Measurements from ENCODE around the gene NME7.
"Not testable (repeated sequence)": the region's sequence is repeated elsewhere in the genome, so short reads cannot be mapped to it uniquely, and the experiment has no call there.

NME7 gene

DNA sequence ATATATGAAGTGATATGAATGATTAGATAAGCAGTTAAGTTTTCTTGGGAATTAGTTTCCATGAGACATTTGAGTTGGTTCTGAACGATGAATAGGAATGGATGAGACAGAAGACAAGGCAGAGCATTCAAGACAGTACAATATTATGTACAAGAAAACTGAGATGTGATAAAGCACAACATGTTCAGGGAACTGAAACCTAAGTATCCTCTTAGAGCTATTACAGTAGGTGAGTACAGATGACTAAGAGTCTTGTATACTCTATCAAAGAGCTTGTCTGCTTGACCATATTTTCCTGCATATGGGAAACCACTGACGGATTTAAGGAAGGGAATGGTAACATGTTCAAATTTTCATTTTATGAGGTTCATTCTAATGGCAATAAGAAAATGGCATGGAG, 61.6 kb downstream of the NME7 start:
- DNase-seq (ENCODE audit: low spot score): no peak

DNA sequence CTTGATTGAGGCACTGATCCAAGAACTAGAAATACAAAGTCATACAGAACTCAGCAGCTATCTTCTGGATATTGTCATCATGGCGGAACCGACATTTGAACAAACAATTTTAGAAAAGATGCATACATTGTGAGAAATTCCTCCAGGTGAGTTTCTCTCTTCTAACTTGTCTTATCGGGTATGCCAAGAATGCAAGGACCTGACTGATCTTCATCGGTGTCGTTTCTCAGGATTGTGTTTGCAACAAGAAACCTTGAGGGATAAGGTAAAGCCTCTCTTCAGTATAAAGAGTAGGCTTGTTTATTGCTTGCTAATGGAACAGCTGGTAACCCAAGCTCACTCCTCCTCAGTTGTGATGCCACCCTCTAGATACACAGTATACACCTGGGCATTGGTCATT, 62.2 kb downstream of the NME7 start:
- no peak for DNase-seq (ENCODE audit: low spot score)

DNA sequence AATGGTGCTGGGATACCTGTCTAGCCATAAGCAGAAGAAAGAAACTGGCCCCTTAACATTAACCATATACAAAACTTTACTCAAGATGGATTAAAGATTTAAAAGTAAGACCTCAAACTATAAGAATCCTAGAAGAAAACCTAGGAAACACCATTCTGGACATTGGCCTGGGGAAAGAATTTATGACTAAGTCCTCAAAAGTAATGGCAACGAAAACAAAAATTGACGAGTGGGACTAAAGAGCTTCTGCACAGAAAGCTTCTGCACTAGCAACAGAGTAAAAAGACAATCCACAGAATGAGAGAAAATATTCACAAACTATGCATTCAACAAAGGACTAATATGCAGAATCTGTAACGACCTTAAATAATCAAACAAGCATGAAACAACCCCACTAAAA, 66.7 kb downstream of the NME7 start:
- no peak for DNase-seq (ENCODE audit: low spot score)

DNA sequence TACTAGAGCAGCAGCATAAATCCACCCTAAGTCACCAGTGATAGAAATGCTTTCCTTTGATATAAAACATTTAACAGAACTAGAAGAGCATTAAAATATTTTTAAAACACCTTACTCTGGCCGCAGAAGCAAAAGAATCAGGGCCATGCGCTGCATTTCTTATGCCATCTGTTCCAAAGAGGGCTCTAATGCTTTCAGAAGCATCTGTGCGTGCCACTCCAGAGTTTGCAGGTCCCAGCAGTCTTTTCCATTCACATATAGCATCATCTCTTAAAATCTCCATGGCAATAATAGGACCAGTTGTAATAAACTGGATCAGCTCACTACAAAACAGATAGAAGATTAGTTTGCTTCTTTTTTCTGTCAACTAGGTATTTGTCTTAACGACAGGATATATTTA, 69.2 kb downstream of the NME7 start:
- DNase-seq (ENCODE audit: low spot score): no peak

DNA sequence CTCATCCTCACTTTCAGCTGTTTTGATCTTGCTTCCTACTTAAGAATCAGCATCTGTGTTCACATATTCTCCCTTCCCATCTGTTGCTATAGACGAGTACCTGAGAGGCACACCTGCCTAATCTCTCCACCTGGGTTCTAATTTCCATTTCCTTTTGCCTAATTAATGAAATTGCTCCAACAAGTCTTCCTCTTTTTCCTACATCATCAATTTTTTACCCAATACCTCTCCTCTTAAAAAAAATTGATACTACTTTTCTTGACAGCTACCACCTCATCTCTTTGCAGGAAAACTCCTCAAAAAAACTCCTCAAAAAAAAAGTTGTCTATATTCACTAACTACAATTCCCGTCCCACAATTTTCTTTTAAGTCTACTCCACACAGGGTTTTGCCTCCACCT, 71.8 kb downstream of the NME7 start:
- DNase-seq (ENCODE audit: low spot score): no peak

DNA sequence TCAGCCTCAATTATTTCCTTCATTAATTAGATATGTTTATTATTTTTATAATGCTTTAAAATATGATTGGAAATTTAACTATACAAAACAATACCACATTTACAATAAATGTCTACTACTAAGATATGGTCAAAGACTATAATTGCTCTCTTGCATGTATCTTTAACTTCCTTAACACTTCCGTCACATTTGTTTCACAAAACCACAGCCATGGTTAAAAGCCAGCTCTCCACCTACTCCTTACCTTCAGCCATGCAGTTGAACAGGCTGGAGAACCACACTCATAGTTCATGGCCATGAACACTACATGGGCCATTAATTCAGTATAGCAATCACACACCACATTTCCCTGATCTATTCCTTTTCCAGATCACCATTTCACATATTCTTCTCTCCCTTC, 72.2 kb downstream of the NME7 start:
- no peak for DNase-seq (ENCODE audit: low spot score)

DNA sequence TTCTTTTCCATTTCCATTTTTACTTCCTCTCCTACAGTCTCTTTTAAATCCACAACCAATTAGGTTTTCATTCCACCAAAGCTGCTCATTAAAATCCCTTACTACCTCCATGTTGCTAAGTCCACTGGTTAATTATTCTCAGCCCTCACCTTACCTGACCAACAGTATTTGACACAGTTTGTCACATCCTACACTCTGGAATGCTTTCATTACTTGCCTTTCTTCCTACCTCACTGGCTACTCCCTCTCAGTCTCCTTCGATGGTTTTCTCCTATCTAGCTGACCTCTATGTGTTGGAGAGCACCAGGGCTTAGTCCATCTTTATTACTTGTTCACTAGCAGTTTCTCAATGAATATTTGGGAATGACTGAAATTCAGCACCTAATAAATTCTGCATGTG, 78.6 kb downstream of the NME7 start:
- no peak for DNase-seq (ENCODE audit: low spot score)

DNA sequence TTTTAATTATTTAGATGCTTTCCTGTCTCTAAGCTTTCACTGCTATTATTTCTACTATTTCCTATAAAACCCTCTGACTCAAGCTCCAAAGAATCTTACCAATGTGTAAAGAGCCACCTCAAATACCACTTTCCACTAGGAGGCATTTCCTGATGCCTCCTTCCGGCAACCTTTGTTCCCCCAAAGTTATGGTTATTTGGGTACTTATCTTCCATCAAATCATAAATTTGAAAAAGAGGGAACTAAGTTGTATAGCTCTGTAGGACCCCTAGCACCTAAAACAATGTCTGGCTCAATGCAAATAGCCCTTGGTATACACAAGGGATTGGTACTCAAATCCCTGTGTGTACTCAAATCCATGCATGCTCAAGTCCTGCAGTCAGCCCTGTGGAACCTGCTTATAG, 79.6 kb downstream of the NME7 start:
- no peak for DNase-seq (ENCODE audit: low spot score)

DNA sequence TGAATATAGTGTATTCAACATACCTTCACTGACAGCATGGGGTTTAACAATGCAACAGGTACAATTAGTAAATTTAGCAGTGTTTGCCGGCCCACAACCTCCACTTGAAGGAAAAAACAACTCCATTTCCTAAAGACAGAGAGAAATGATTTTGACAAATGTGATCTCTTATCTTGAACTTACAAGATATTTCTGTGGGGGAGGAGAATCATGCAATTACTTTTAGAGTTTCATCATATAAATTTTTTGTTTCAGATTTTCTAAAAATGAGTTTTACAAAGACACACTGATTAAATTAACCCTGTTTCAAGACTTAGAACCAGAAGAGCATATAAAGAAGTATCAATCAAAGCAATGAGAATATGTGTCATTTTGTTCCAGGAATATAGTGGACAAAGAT, 80.3 kb downstream of the NME7 start:
- no peak for DNase-seq (ENCODE audit: low spot score)

DNA sequence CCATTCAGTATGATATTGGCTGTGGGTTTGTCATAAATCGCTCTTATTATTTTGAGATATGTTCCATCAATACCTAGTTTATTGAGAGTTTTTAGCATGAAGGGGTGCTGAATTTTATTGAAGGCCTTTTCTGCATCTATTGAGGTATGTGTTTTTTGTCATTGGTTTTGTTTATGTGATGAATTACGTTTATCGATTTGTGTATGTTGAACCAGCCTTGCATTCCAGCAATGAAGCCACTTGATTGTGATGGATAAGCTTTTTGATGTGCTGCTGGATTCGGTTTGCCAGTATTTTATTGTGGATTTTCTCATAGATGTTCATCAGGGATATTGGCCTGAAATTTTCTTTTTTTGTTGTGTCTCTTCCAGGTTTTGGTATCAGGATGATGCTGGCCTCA, 86.0 kb downstream of the NME7 start:
- not testable (repeated sequence) for DNase-seq (ENCODE audit: low spot score)

DNA sequence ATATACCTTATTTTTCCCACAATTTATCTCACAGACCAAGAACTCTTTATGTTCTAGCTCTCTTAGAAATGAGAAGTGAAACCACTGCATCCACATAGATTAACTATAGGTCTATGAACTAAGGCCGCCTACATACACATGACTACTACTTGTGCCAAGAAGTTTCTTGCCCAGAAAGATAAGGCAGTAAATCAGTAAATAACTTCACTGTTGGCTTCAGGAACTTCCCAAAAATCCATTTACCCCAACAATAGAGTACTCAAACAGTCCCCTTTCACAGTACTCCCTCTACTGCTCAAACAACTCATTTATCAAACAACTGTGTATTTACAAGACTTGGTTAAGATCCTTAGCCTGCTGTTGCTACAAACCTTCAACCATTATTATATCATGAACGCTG, 96.5 kb downstream of the NME7 start:
- DNase-seq (ENCODE audit: low spot score): no peak

DNA sequence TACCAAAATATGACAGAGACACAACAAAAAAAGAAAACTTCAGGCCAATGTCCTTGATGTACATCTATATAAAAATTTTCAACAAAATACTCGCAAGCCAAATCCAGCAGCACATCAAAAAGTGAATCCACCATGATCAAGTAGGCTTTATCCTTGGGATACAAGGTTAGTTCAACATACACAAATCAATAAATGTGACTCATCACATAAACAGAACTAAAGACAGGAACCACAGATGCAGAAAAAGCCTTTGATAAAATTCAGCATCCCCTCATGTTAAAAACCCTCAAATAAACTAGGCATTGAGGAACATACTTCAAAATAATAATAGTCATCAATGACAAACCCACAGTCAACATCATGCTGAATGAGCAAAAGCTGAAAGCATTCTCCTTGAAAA, 101.5 kb downstream of the NME7 start:
- DNase-seq (ENCODE audit: low spot score): no peak

DNA sequence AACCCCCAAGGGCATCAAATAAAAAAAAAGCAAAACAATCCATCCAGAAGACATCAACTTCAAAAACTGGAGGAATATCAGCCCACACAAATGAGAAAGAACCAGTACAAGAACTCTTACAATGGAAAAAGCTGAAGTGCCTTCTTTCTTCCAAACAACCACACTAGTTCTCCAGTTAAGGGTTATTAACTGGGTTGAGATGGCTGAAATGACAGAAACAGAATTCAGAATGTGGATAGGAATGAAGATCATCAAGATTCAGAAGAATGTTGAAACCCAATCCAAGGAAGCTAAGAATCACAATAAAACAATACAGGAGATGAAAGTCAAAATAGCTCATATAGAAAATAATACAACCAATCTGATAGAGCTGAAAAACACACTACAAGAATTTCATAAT, 104.5 kb downstream of the NME7 start:
- DNase-seq (ENCODE audit: low spot score): no peak

DNA sequence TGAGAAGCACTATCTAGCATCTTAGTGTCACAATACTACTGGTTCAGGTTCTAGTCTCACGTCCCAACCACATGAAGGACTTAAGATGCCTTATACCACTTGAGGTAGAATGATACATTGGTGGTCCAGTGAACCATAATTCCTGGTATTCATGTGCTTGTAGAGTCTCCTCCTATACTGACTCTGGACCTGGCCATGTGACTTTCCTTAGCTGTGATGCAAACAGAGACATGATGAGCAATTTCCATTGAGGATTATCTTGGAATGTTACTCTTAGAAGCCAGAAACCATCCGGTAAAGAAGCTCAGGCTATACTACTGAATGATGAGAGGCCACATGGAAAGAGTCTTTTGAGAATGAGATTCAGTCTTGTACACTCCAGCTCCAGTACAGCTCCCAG, 105.7 kb downstream of the NME7 start:
- no peak for DNase-seq (ENCODE audit: low spot score)

DNA sequence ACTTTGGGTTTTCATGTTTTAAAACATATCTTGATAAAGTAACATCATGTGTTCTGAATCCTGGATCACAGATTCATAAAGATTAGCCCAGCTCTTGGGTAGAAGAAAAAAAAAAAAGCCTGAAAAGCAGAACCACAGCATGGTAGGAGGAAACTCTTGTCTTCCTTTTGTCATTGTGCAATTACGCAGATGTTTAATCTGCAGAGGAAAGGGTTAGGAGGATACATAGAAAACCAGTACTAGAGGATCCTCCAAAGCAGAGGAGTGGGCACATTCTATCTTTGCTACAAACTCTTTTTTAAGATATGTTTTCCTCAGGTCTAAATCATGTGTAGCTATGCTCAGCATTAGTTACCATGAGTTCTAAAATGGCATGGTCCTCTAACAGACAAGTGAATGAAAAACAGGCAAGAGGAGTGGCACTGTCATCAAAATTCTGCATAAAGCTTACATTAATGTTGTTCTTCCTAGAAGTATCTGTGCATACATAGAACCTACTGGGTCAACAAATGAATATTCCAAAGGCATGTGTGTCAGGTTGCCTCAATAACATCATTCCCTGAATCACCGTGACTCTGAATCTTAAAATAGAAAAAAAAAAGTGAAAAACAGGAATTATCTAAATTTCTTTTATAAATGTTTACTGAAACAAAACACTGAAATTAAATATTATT, 107.0 kb downstream of the NME7 start:
- DNase-seq (ENCODE audit: low spot score): no peak

DNA sequence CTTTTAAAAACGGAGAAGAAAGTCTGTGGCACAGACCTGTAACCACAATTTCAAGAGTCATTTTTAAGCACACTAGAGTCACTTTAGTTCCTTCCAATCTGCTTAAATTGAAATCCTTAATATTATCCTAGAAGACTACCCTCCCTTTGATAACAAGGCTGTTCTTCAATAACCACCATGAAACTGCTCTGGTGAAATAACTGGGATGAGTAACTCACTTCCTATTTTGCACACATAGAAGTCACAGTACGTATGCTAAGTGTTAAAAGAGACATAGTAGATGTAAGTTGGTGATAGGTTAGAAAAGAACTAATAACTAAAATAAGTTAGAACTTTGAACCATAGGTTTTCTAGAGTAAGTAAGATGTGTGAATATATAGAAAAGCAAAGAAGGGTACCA, 107.8 kb downstream of the NME7 start:
- DNase-seq (ENCODE audit: low spot score): no peak

DNA sequence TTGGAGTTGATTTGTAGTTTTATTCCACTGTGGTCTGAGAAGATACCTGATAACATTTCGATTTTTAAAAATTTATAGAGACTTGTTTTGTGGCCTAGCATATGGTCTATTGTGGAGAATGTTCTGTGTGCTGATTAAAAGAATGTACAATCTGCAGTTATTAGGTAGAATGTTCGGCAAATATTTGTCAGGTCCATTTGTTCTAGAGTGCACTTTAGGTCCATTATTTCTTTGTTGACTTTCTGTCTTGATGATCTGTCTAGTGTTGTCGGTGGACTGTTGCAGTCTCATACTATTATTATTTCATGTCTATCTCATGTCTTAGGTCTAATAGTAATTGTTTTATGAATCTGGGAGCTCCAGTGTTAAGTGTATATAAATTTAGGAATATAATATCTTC, 116.8 kb downstream of the NME7 start:
- no peak for DNase-seq (ENCODE audit: low spot score)

DNA sequence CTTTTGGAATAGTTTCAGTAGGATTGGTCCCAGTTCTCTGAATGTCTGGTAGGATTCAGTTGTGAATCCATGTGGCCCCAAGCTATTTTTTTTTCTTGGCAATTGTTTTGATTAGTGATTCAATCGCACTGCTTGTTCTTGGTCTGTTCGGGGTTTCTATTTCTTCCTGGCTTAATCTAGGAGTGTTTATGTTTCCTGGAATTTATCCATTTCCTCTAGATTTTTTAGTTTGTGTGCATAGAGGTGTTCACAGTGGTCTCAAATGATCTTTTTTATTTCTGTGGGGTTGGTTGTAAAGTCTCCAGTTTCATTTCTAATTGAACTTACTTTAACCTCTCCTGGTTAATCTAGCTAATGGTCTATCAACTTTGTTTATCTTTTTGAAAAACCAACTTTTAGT, 117.6 kb downstream of the NME7 start:
- no peak for DNase-seq (ENCODE audit: low spot score)

DNA sequence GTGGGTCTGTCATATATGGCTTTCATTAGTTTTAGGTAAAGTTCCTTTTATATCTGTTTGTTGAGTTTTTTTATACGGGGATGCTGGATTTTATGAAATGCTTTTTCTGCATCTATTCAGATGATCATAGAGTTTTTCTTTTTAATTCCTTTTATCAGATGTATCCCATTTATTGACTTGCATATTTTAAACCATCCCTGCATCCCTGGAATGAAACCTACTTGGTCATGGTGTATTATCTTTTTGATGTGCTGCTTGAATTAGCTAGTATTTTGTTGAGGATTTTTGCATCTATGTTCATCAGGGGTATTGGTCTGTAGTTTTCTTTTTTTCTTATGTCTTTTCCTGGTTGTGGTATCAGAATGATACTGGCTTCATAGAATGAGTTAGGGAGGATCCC, 118.0 kb downstream of the NME7 start:
- DNase-seq (ENCODE audit: low spot score): no peak

DNA sequence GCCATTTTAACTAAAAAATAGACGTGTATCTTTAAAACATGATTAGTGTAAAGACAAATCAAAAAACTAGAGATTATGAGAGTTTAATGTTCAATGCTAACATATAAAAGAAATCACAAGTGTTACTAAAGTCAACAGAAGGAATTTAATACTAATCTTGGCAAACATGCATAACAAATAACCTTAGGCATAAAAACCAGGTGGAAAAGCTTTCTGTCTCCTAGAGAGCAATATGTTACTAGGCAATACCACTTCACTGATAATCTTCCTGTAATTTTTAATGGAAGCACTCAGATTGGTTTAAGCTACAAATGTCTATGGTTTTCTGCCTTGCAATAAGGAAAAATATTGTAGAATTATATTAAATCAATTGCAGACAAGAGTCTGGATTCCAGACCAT, 121.9 kb downstream of the NME7 start:
- no peak for DNase-seq (ENCODE audit: low spot score)

DNA sequence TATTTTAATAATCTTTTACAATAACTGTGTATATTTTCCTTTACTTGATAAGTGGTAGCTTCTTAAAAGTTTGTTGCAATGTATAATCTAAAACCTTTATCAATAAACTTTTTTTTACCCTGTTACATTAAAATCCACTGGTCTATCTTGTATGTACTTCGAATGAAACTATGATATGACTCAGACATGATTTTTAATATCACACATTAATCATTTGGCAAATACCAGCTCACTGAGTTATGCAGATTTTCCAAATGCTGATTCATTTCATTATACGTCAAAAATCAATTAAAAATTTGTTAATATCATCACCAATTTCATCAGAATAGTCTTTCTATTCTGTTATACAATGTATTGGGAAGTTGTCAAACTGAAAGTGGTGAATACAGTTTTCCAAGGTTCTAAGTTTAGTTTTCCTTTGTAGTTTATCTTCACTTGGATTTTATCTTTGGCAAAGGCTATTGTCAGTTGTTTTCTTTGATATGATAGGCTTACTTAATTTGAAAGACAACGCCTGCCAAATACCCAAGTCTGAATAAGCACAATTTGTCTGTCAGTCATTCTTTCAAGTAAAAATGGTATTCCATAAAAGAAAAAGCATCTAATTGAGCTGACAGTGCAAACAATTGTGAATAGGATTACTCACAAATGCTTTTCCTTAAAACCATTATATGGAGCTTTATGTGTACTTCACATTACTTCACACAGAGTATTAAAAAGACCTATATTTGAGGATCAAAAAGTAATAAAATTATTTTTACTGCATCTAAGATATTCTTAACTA, 127.0 kb downstream of the NME7 start:
- no peak for DNase-seq (ENCODE audit: low spot score)

DNA sequence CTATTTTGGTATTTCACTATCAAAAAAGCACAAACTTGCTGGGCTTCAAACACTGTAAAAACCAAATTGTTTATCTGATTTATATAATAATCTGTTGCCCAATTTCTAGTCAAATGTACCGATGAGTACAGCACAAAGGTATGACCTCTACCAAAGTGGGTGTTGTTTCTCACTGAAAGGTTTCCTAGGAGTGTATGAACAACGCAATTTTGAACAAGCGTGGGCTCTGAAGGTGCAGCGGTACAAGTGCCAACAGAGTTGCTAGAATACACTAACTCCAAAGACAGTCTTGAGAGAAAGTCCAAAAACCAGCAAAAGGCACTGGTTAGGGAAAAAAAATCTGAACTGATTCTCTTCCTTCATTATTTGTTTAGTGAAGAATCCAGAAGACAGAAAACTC, 130.7 kb downstream of the NME7 start:
- no peak for DNase-seq (ENCODE audit: low spot score)

DNA sequence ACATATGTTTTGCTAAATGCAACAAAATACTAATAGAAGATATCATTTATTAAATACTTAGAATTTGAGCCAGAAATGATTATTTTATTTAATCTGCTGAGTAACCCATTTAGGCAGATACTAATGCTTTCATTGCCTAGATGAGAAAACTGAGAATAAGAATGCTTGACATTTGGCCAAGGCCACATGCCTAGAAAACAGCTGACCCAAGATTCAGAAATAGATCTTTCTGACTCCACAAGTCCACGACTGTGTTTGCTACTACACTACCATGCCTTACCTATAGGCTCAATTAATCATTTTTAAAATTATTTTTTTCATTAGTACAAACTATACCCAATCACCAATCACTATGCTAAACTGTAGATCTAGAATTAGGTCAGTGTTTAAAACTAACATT, 131.5 kb downstream of the NME7 start:
- DNase-seq (ENCODE audit: low spot score): no peak

DNA sequence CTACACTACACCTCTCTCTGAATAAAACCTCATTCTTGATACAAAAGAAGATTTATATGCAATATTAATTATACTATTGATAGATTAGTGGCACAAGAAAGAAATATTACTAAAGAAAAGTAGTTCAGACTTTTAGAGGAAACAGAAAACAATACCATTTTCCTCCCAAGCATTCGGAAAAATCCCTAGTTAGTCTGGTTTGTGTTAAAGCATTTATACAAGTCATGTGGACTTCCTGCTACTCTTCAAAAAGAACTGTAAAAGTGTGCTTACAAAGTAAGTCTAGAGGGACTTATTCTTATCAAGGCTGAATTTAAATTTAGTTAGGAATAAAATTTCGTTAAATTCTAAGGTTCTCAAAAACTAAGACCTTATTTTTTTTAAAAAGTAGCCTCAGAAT, 132.0 kb downstream of the NME7 start:
- no peak for DNase-seq (ENCODE audit: low spot score)

All from CD4-positive, alpha-beta T cell treated with Interleukin-2 at 100 ng/mL for 4 hours (primary cell).